Mammary epithelial cell (primary cell): ENCODE measurements around the gene TCF25.

ENCODE experiments used
- CTCF ChIP-seq, 2 donors: IDR thresholded peaks in 1 of 2; conservative IDR thresholded peaks in 1 of 2; 2 replicates each; pipeline ENCODE4 v1.5.1; 2011 to 2012; ENCODE audit warnings: inconsistent platforms in 2 of 2, low read length in 2 of 2, mild to moderate bottlenecking in 2 of 2, control low read depth in 1 of 2, low read depth in 1 of 2; ENCODE audit not compliant: insufficient read depth in 1 of 2; ENCODE audit errors: extremely low read depth in 1 of 2
- EZH2 ChIP-seq: IDR thresholded peaks from 2 replicates; pipeline ENCODE4 v1.6.1; 2012; ENCODE audit warnings: low read length, inconsistent platforms, borderline replicate concordance

GRCh38 chr16:89920723-89921122 lies 47.3 kb downstream of the TCF25 start:
- TF ChIP-seq CTCF (conservative IDR thresholded peaks at IDR 0.05 in 1 of 2, IDR thresholded peaks at IDR 0.05 in 1 of 2; ENCODE audit: extremely low read depth in 1 of 2, insufficient read depth in 1 of 2, low read depth in 1 of 2, low read length in 2 of 2) (no peak), EZH2 (no peak)
